Heart left ventricle (tissue), 16 donors: ENCODE data around the gene PALLD. TPM values are rescaled to one million over a fixed set of nuclear protein-coding genes. Genes with fewer than 3 reads are reported as not detected.
"Not testable (repeated sequence)": the region's sequence is repeated elsewhere in the genome, so short reads cannot be mapped to it uniquely, and the experiment has no call there.

Experiments
- ATAC-seq, 4 donors: fragments of 200-7000 bp; cut with Tn5 transposase; one replicate each; pipeline ENCODE4 v1.9.1; 2020 to 2022; ENCODE audit warnings: moderate library complexity in 4 of 4, mild to moderate bottlenecking in 3 of 4, moderate number of reproducible peaks in 1 of 4
- DNase-seq, 5 donors: peaks; one replicate each; pipeline ENCODE4 v3.0.0-alpha.2; 2020
- H3K27ac ChIP-seq, 12 donors: fragments of 200-600 bp; sonication (generic) in 4 of 12; one replicate each; pipeline versions ENCODE4 v1.5.0 to v1.8.0; 2016 to 2022; ENCODE audit warnings: mild to moderate bottlenecking in 2 of 12
- H3K27me3 ChIP-seq, 9 donors: fragments of 200-600 bp; sonication (generic) in 2 of 9; one replicate each; pipeline versions ENCODE4 v1.5.1 to v1.8.0; 2016 to 2022; ENCODE audit warnings: mild to moderate bottlenecking in 3 of 9
- H3K36me3 ChIP-seq, 9 donors: fragments of 200-600 bp; sonication (generic) in 2 of 9; one replicate each; pipeline versions ENCODE4 v1.5.0 to v1.8.0; 2018 to 2022; ENCODE audit warnings: mild to moderate bottlenecking in 2 of 9
- H3K4me1 ChIP-seq, 12 donors: fragments of 200-600 bp; sonication (generic) in 4 of 12; one replicate each; pipeline versions ENCODE4 v1.5.0 to v1.8.0; 2016 to 2022; ENCODE audit warnings: mild to moderate bottlenecking in 3 of 12
- H3K4me3 ChIP-seq, 12 donors: fragments of 200-600 bp; sonication (generic) in 4 of 12; one replicate each; pipeline versions ENCODE4 v1.5.0 to v1.8.0; 2017 to 2022; ENCODE audit warnings: mild to moderate bottlenecking in 9 of 12, moderate library complexity in 4 of 12
- H3K9me3 ChIP-seq, 12 donors: fragments of 200-600 bp; sonication (generic) in 4 of 12; one replicate each; pipeline versions ENCODE4 v1.5.0 to v1.8.0; 2016 to 2022; ENCODE audit warnings: mild to moderate bottlenecking in 1 of 12
- CTCF ChIP-seq, 12 donors: fragments of 200-600 bp; sonication (generic) in 4 of 12; IDR thresholded peaks; one replicate each; pipeline versions ENCODE4 v1.5.0 to v1.8.0; 2018 to 2022; ENCODE audit warnings: antibody characterized with exemption in 12 of 12, mild to moderate bottlenecking in 5 of 12
- POLR2A ChIP-seq, 2 donors: fragments of 450-650 bp; IDR thresholded peaks; one replicate each; pipeline ENCODE4 v1.6.1; 2017; ENCODE audit warnings: antibody characterized with exemption in 2 of 2, mild to moderate bottlenecking in 2 of 2, moderate library complexity in 2 of 2
- WGBS, 4 donors: extraction: QIAGEN DNeasy Blood & Tissue Kit in 2 of 4; methylation state at CpG; one replicate each; pipeline versions ENCODE4 v1.1.5 to v1.1.7; 2013 to 2018; 5-methylcytosine and 5-hydroxymethylcytosine counted together
- intact Hi-C, 10 donors: fragments of 100-400 bp; cut with DNase I; formaldehyde crosslinking; loops; one replicate each; pipeline versions ENCODE4 v1.11.1 to v1.14.2; 2022
- polyA plus RNA-seq, 2 donors: library from polyadenylated mRNA; stranded (reverse); fragments of 200-250 nt; gene quantifications; one replicate each; pipeline ENCODE4 v1.2.3, GENCODE V29; 2013
- total RNA-seq, 9 donors: library from RNA; depleted of rRNA in 2 of 9; stranded (reverse); fragments of >200 nt in 2 of 9; fragmentation: NEBNext Ultra II Directional in 3 of 9; extraction: Animal tissue kit (Norgen Biotek cat#: 25700) in 3 of 9; gene quantifications; one replicate each; pipeline versions ENCODE4 v1.1.0 to v1.2.4, GENCODE V29; 2016 to 2023
- donor health status: ischemic (EF 13 %, LVEDD 7.1; RV severe dilation, severe dysfunction).
- donor health status: healthy with polysubstance abuse.
- donor health status: DM: no; HTN: yes; CAD: no.
- donor health status: DM: no; HTN: no; CAD: no.
- donor health status: ischemic (EF 25% LVEDD 6.9; RV normal size, moderate dysfunction).
- donor health status: ischemic (EF 25% LVEDD 5.7; RV mildly dilated, moderate dysfunction).
- donor health status: healthy.
- donor health status: DM: yes; HTN: yes; CAD: no.
- donor health status: ischemic (EF 35%, LVEDD 5.7; RV mildly dilated, moderate dysfunction).
- donor health status: nonischemic (EF 11% LVEDD 7.7; RV severe dilation, severe dysfunction).
- donor health status: DM: yes; HTN: yes; CAD: no.
- donor health status: PGD.
- donor health status: ischemic (EF 29% LVEDD 5.4; RV normal size, mild dysfunction).
- donor health status: nonischemic (EF 23%, LVEDD 6.1; RV moderate dilation, normal function).

PALLD gene
- total and polyA plus RNA-seq, 11 donors = 193 to 1,428 (median 1,015) TPM

- Histone ChIP-seq H3K9me3 (no peaks in the 10 kb centered on the region), H3K4me1 (peaks cover 0 to 20% (median 0%) of the 10 kb centered on the region in 12 donors), H3K4me3 (no peak overlapping the region), H3K27me3 (no peaks in the 10 kb centered on the region), H3K36me3 (peaks cover 0 to 74% (median 42%) of the 10 kb centered on the region in 9 donors), H3K27ac (peak overlapping the region in 1 of 12 donors; percentile 56)
- intact Hi-C loops = no loop called here
- TF ChIP-seq POLR2A (IDR thresholded peaks at IDR 0.05) (no peak), CTCF (IDR thresholded peaks at IDR 0.05) (no peak)
- ATAC-seq = peak in 2 of 4 donors; percentile 64 to 88
- no peak for DNase-seq
- WGBS, 4 donors = 71 to 94% (median 74%) methylated on average over 1 of the region's 1 CpG
Measured at GRCh38 chr4:168451744-168452390, 45.0 kb upstream of the PALLD start.

- peaks cover 0 to 20% (median 0%) of the 10 kb centered on the region in 12 donors for H3K4me1 ChIP-seq
- peaks cover 0 to 76% (median 38%) of the 10 kb centered on the region in 9 donors for H3K36me3 ChIP-seq
- ATAC-seq (no peak), DNase-seq (no peak)
- no peaks in the 10 kb centered on the region for H3K9me3 ChIP-seq
- no peak overlapping the region for H3K4me3 ChIP-seq
- H3K27ac ChIP-seq = no peak overlapping the region
- TF ChIP-seq CTCF (IDR thresholded peaks at IDR 0.05) (no peak), POLR2A (IDR thresholded peaks at IDR 0.05) (no peak)
- intact Hi-C loops = no loop called here
- 90 to 97% (median 96%) methylated on average over 5 of the region's 5 CpGs for WGBS, 4 donors
- no peaks in the 10 kb centered on the region for H3K27me3 ChIP-seq
Measured at GRCh38 chr4:168453146-168453545, 43.7 kb upstream of the PALLD start.

- H3K36me3 ChIP-seq = peaks cover 0 to 73% (median 27%) of the 10 kb centered on the region in 9 donors
- ATAC-seq, H3K4me1 ChIP-seq, DNase-seq, H3K4me3 ChIP-seq, H3K27me3 ChIP-seq, H3K9me3 ChIP-seq, intact Hi-C loops, H3K27ac ChIP-seq: not testable (repeated sequence)
- 95 to 98% (median 97%) methylated on average over 2 of the region's 2 CpGs for WGBS, 4 donors
Measured at GRCh38 chr4:168458256-168458655, 38.6 kb upstream of the PALLD start.

GRCh38 chr4:168461821-168462220, 35.0 kb upstream of the PALLD start:
- Histone ChIP-seq H3K27me3 (no peaks in the 10 kb centered on the region), H3K4me3 (no peak overlapping the region), H3K27ac (no peak overlapping the region), H3K9me3 (peaks cover 0 to under 1% (median 0%) of the 10 kb centered on the region in 12 donors), H3K4me1 (no peaks in the 10 kb centered on the region), H3K36me3 (peaks cover 0 to 55% (median 14%) of the 10 kb centered on the region in 9 donors)
- WGBS, 4 donors = 56 to 63% (median 60%) methylated on average over 4 of the region's 4 CpGs
- intact Hi-C loops = no loop called here
- ATAC-seq (no peak), DNase-seq (no peak)
- TF ChIP-seq CTCF (IDR thresholded peaks at IDR 0.05) (no peak), POLR2A (IDR thresholded peaks at IDR 0.05) (no peak)
